HEK293T (cell line): ENCODE data around the gene SFSWAP.
"Not testable (repeated sequence)": the region's sequence is repeated elsewhere in the genome, so short reads cannot be mapped to it uniquely, and the experiment has no call there.

Experiments used
- CTCF ChIA-PET: fragments of 350-600 bp; formaldehyde crosslinking; extraction: SDS; loops from one replicate; lab custom pipeline; 2021; ENCODE audit warnings: antibody characterized with exemption, inconsistent platforms; lab: Yijun Ruan, JAX
- POLR2A ChIA-PET: fragments of 350-600 bp; formaldehyde crosslinking; extraction: SDS; loops from one replicate; lab custom pipeline; 2020; ENCODE audit warnings: antibody characterized with exemption, inconsistent platforms; lab: Yijun Ruan, JAX
- DNase-seq: peaks from one replicate; pipeline ENCODE4 v3.0.0; 2012; ENCODE audit warnings: mixed read lengths; ENCODE audit errors: extremely low spot score
- ARNT ChIP-seq: fragments of 450-650 bp; IDR thresholded peaks from 2 replicates; pipeline ENCODE4 v1.6.1; 2017; ENCODE audit warnings: mild to moderate bottlenecking
- BHLHE40 ChIP-seq: fragments of 450-650 bp; IDR thresholded peaks from 2 replicates; pipeline ENCODE4 v1.6.1; 2016; ENCODE audit warnings: mild to moderate bottlenecking, moderate library complexity, borderline replicate concordance
- CTBP1 ChIP-seq: fragments of 450-650 bp; IDR thresholded peaks from 2 replicates; pipeline ENCODE4 v1.6.1; 2016; ENCODE audit warnings: borderline replicate concordance
- ELF4 ChIP-seq: fragments of 450-650 bp; IDR thresholded peaks from 2 replicates; pipeline ENCODE4 v1.6.1; 2017; ENCODE audit warnings: antibody characterized with exemption
- FOXA1 ChIP-seq: fragments of 450-650 bp; IDR thresholded peaks from 2 replicates; pipeline ENCODE4 v1.6.1; 2016; ENCODE audit warnings: mild to moderate bottlenecking
- FOXK2 ChIP-seq: fragments of 450-650 bp; IDR thresholded peaks from 2 replicates; pipeline ENCODE4 v1.6.1; 2016; ENCODE audit warnings: mild to moderate bottlenecking
- FOXM1 ChIP-seq: fragments of 450-650 bp; IDR thresholded peaks from 2 replicates; pipeline ENCODE4 v1.6.1; 2017; ENCODE audit warnings: mild to moderate bottlenecking, borderline replicate concordance
- HDGF ChIP-seq: fragments of 450-650 bp; IDR thresholded peaks from 2 replicates; pipeline ENCODE4 v1.6.1; 2017; ENCODE audit warnings: antibody characterized with exemption, borderline replicate concordance
- L3MBTL2 ChIP-seq: fragments of 450-650 bp; conservative IDR thresholded peaks from 2 replicates; pipeline ENCODE4 v1.6.1; 2016; ENCODE audit warnings: mild to moderate bottlenecking
- LEF1 ChIP-seq: fragments of 450-650 bp; IDR thresholded peaks from 2 replicates; pipeline ENCODE4 v1.6.1; 2017; ENCODE audit warnings: mild to moderate bottlenecking, borderline replicate concordance
- NFRKB ChIP-seq: fragments of 450-650 bp; IDR thresholded peaks from 2 replicates; pipeline ENCODE4 v1.6.1; 2016; ENCODE audit warnings: mild to moderate bottlenecking, moderate library complexity
- SP1 ChIP-seq: fragments of 450-650 bp; IDR thresholded peaks from 2 replicates; pipeline ENCODE4 v1.6.1; 2017
- SUZ12 ChIP-seq: fragments of 450-650 bp; IDR thresholded peaks from 2 replicates; pipeline ENCODE4 v1.6.1; 2016; ENCODE audit warnings: mild to moderate bottlenecking
- TARDBP ChIP-seq: fragments of 450-650 bp; IDR thresholded peaks from 2 replicates; pipeline ENCODE4 v1.6.1; 2016
- ZNF384 ChIP-seq: fragments of 450-650 bp; IDR thresholded peaks from 2 replicates; pipeline ENCODE4 v1.6.1; 2016
- TF ChIP-seq, protein P1 (sequence below): fragments of 450-650 bp; IDR thresholded peaks from 2 replicates; pipeline ENCODE4 v1.6.1; 2016

SFSWAP gene

DNA sequence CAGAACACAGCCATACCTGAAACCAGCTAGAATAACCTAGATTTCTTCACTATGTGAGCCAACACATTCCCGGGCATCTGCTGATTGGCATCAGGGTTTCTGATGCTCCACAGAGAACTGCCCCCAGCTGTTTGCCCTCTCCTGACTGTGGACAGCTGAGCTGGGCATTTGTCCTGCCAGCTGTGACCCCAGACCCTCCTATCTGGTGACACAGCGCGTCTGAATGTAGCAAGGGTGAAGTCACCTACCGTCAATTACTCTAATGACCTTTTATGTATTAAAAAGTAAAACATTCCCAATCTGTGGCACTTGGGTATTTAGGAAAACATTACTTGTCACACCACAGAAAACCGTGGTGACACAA is 29.7 kb upstream of the SFSWAP start:
- TF ChIP-seq ELF4 (no peak), L3MBTL2 (no peak)
- ChIA-PET POLR2A (no interaction called here), CTCF (no interaction called here)
- no peak for DNase-seq

DNA sequence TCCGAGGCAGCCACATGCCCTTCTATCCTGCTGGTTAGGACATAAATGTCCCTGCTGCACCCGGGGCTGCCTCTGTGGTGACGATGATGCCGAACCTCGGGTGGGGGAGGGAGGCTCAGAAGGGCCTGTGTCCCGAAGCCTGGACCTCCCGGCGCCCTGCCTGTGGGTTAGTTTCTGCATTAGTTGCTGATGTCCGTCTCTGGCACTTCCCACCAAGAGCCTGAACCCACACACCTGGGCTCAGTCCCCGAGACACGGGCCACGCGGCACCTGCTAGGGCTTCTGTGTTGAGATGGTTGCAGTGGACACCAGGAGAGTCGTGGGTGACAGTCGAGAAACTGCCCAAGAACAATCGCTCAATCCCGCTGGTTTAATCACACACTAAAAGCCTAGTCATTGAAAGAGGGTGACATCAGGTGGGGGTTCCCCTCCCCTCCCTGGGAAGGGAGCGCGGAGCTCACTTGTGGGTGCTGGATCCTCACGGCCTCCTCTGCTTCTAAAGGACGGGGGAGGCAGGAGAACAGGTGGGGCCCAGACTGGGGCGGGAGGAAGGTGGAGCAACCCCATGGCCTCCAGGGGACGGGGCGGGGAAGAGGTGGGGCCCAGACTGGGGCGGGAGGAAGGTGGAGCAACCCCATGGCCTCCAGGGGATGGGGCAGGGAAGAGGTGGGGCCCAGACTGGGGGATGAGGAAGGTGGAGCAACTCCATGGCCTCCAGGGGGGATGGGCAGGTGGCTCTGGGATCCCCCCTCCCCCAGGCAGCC is 29.0 kb upstream of the SFSWAP start:
- CTCF ChIA-PET, DNase-seq, POLR2A ChIA-PET: not testable (repeated sequence)

DNA sequence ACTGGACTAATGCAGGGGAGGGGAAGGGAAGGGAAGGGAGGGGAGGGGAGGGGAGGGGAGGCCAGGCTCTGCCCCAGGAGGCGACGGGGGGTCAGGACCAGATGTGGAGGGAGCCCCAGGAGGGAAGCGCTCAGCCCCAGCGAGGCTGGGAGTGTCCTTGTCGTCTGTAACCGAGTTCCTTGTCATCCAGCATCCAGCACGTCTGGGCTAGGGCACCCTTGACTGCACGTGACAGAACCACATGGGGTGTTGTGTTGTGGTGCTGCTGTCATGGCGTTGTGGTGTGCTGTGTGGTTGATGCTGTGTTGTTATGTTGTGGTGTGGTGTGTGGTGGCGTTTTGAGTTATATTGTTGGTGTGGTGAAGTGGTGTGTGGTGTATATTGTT is 28.4 kb upstream of the SFSWAP start:
- POLR2A ChIA-PET: no interaction called here
- no peak for TF ChIP-seq FOXK2
- TF ChIP-seq LEF1: no peak
- TF ChIP-seq HDGF: no peak
- TF ChIP-seq TARDBP: no peak
- TF ChIP-seq, protein P1, sequence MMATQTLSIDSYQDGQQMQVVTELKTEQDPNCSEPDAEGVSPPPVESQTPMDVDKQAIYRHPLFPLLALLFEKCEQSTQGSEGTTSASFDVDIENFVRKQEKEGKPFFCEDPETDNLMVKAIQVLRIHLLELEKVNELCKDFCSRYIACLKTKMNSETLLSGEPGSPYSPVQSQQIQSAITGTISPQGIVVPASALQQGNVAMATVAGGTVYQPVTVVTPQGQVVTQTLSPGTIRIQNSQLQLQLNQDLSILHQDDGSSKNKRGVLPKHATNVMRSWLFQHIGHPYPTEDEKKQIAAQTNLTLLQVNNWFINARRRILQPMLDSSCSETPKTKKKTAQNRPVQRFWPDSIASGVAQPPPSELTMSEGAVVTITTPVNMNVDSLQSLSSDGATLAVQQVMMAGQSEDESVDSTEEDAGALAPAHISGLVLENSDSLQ: no peak
- no peak for TF ChIP-seq SUZ12
- no peak for TF ChIP-seq SP1
- DNase-seq: no peak
- CTCF ChIA-PET: no interaction called here

DNA sequence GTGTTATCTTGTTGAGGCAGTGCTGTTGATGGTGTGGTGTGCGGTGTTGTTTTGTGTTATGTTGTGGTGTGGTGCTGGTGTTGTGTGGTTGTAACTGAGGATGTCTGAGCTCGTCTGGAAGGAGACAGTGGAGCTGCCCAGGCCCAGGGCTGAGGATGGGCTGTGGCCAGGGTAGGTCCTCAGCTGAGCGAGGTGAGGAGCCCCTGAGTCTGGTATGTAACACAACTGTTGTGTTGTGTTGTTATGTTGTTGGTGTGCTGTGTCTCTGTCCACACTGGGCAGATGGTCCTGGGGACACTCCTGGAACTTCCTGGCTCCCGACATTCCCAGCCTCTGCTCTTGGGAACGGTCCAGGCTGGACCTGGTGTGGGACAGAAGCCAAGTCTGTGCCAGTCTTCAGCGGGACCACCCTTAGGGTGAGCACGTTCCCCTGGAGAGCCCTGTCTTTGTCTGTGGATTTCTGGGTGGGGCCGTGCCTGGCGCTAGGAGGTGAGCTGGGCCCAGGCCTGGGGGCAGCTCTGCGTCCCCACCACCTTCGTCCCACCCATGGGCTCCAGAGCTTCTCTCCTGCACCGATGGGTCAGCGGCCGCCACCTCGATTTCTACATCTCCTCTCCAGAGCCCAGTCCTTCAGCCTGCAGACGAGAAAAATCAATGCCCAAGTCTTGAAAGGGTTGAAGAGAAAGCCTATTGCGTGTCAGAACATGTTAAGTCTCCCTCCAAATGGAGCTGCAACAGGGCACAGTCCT is 27.4 kb upstream of the SFSWAP start:
- POLR2A ChIA-PET: no interaction called here
- no peak for DNase-seq
- CTCF ChIA-PET: no interaction called here
- TF ChIP-seq ARNT: no peak
- TF ChIP-seq ELF4: no peak
- no peak for TF ChIP-seq HDGF
- TF ChIP-seq SP1: no peak
- TF ChIP-seq ZNF384: no peak
- TF ChIP-seq CTBP1: no peak
- no peak for TF ChIP-seq FOXK2
- no peak for TF ChIP-seq BHLHE40
- TF ChIP-seq FOXM1: no peak
- no peak for TF ChIP-seq FOXA1
- TF ChIP-seq SUZ12: no peak
- no peak for TF ChIP-seq NFRKB
- TF ChIP-seq LEF1: no peak
- no peak for TF ChIP-seq TARDBP

DNA sequence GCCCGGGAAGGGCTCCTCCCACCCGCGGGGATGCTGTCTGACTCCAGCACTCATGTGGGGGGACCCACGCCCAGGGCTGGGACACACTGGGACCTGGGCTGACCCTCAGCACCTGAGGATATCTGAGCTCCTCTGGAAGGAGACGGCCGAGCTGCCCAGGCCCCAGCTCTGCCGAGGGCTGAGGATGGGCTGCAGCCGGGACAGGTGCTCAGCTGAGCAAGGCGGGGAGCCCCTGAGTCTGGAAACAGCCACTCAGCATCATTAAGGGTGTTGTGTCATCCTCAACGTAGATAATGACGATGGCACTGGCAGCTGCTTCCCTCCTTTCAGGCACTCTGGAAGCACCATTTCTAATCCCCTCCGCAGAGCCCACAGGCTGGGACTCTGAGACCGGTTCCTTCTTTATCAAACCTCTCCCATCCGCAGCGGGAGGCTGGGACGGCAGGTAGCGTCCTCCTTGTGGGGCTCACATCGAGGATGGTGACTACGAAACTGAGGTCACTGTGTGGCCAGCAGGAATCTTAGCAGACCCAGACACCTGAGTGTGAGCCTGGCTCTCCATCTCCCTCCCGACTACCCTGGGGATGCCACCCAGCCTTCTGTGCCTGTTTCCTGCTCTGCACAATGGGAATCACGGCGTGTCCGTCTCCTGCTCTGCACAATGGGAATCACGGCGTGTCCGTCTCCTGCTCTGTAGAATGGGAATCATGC is 26.7 kb upstream of the SFSWAP start:
- POLR2A ChIA-PET: no interaction called here
- TF ChIP-seq ELF4 (no peak), SP1 (no peak)
- no peak for DNase-seq
- CTCF ChIA-PET: no interaction called here

DNA sequence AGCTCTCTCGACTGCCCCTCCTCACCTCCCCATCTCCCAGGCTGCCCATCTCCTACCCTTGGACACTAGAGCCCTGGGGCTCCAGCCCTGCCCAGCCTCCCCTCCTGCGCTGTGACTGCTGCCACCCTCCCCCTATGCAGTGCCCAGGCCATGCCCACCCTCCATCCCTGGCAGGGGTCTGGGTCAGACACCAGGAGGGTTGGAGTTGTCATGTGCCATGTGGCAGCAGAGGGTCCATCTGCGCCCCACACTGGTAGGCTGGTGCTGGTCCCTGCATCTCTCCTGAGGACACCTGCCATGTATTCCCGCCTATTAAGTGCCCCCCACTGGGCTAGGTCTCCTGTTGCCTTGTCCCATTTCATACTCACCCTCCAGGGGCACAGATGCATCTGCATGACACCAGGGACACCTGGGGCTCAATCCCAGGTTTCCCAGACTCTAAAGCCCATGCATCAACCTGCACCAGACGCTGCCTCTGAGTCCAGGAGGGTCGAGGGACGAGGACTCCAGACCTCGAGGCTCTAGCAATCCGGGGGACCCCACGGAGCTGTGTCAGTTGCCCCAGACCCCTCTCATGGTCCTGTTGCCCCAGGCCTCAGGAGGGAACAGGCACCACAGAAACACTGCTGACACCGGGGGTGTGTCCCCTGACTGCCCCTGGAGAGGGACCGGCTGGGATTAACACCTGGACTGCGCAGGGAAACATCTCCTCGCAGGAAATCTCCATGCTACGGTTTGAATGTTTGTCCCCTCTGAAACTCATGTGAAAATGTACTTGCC is 23.4 kb upstream of the SFSWAP start:
- no peak for DNase-seq
- TF ChIP-seq TARDBP (no peak), HDGF (no peak), ZNF384 (no peak), CTBP1 (no peak), LEF1 (no peak), L3MBTL2 (no peak), FOXK2 (no peak)
- ChIA-PET CTCF (no interaction called here), POLR2A (no interaction called here)

DNA sequence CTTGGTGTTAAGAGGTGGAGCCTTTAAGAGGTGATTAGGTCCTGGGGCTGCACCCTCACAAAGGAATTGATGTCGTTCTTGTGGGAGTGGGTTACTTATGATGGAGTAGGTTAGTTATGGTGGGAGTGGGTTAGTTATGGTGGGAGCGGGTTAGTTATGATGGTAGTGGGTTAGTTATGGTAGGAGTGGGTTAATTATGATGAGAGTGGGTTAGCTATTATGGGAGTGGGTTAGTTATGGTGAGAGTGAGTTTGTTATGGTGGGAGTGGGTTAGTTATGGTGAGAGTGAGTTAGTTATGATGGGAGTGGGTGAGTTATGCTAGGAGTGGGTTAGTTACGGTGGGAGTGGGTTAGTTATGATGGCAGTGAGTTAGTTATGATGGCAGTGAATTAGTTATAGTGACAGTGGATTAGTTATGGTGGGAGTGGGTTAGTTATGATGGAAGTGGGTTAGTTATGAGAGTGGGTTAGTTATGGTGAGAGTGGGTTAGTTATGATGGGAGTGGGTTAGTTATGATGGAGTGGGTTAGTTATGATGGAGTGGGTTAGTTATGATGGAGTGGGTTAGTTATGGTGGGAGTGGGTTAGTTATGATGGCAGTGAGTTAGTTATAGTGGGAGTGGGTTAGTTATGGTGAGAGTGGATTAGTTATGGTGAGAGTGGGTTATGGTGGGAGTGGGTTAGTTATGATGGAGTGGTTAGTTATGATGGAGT is 22.6 kb upstream of the SFSWAP start:
- DNase-seq: no peak
- ChIA-PET CTCF (no interaction called here), POLR2A (no interaction called here)
- no peak for TF ChIP-seq TARDBP

DNA sequence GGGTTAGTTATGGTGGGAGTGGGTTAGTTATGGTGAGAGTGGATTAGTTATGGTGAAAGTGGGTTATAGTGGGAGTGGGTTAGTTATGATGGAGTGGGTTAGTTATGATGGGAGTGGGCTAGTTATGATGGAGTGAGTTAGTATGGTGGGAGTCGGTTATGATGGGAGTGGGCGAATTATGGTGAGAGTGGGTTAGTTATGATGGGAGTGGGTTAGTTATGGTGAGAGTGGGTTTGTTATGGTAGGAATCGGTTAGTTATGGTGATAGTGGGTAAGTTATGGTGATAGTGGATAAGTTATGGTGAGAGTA is 22.1 kb upstream of the SFSWAP start:
- no peak for TF ChIP-seq FOXK2
- no peak for TF ChIP-seq FOXM1
- TF ChIP-seq BHLHE40: no peak
- no peak for TF ChIP-seq ELF4
- TF ChIP-seq SUZ12: no peak
- TF ChIP-seq, protein P1: no peak
- no peak for TF ChIP-seq HDGF
- TF ChIP-seq FOXA1: no peak
- TF ChIP-seq SP1: no peak
- DNase-seq: no peak
- CTCF ChIA-PET: no interaction called here
- POLR2A ChIA-PET: no interaction called here
